Nephron (organoid): ENCODE measurements around the gene DDX3X.
A peak's percentile ranks its signal among the peaks of the same experiment; 100 is the strongest.

Experiments
- H3K27ac Mint-ChIP-seq, 3 experiments: 2 replicates each; pipeline ENCODE4 v1.8.0; 2020; ENCODE audit warnings: mixed read lengths in 3 of 3, mild to moderate bottlenecking in 2 of 3, moderate library complexity in 1 of 3
- H3K27me3 Mint-ChIP-seq: 2 replicates; pipeline ENCODE4 v1.8.0; 2021; ENCODE audit warnings: low read depth, mild to moderate bottlenecking, moderate library complexity, mixed read lengths
- H3K36me3 Mint-ChIP-seq: 2 replicates; pipeline ENCODE4 v1.8.0; 2020; ENCODE audit warnings: low read depth, mixed read lengths
- H3K4me1 Mint-ChIP-seq: 2 replicates; pipeline ENCODE4 v1.8.0; 2020; ENCODE audit warnings: mixed read lengths
- H3K4me3 Mint-ChIP-seq, 3 experiments: 2 replicates each; pipeline ENCODE4 v1.8.0; 2020; ENCODE audit warnings: mild to moderate bottlenecking in 3 of 3, mixed read lengths in 3 of 3, moderate library complexity in 2 of 3
- H3K9me3 Mint-ChIP-seq: 2 replicates; pipeline ENCODE4 v1.8.0; 2020; ENCODE audit warnings: mixed read lengths
- TF ChIP-seq, protein P1 (sequence below), 3 experiments: fragments of 200-600 bp; sonication (generic); IDR thresholded peaks; one replicate each; pipeline ENCODE4 v1.5.0; 2021; ENCODE audit warnings: antibody characterized with exemption in 3 of 3; ENCODE audit not compliant: unreplicated experiment in 3 of 3

Gene DDX3X

DNA sequence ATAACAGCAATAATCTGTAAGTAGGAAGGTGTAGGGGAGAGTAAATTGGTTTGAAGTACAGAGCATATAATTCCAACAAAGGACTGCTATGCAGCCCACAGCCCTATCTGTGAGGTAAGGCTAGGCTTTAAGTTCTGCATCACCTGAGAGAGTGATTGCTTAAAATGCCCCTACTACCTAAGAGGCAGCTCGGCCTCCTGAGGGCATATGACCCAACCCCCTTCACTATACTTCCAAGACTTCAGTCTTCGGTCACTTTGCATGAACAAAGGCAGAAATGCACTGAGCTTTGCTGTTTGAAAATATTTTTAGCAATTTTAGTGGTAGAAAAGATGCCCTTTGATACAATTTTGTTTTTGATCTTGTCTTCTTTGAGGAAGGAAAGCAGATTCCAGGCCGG lies 4.9 kb upstream of the DDX3X start:
- no peaks in the 10 kb centered on the region for H3K4me1 Mint-ChIP-seq
- H3K4me3 Mint-ChIP-seq, result no peak overlapping the region
- H3K27ac Mint-ChIP-seq, result no peak overlapping the region
- H3K9me3 Mint-ChIP-seq, result peaks cover 10% of the 10 kb centered on the region
- no peaks in the 10 kb centered on the region for H3K36me3 Mint-ChIP-seq
- TF ChIP-seq, protein P1, sequence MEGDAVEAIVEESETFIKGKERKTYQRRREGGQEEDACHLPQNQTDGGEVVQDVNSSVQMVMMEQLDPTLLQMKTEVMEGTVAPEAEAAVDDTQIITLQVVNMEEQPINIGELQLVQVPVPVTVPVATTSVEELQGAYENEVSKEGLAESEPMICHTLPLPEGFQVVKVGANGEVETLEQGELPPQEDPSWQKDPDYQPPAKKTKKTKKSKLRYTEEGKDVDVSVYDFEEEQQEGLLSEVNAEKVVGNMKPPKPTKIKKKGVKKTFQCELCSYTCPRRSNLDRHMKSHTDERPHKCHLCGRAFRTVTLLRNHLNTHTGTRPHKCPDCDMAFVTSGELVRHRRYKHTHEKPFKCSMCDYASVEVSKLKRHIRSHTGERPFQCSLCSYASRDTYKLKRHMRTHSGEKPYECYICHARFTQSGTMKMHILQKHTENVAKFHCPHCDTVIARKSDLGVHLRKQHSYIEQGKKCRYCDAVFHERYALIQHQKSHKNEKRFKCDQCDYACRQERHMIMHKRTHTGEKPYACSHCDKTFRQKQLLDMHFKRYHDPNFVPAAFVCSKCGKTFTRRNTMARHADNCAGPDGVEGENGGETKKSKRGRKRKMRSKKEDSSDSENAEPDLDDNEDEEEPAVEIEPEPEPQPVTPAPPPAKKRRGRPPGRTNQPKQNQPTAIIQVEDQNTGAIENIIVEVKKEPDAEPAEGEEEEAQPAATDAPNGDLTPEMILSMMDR (IDR thresholded peaks at IDR 0.05; ENCODE audit: unreplicated experiment in 3 of 3), result no peak
- no peaks in the 10 kb centered on the region for H3K27me3 Mint-ChIP-seq

DNA sequence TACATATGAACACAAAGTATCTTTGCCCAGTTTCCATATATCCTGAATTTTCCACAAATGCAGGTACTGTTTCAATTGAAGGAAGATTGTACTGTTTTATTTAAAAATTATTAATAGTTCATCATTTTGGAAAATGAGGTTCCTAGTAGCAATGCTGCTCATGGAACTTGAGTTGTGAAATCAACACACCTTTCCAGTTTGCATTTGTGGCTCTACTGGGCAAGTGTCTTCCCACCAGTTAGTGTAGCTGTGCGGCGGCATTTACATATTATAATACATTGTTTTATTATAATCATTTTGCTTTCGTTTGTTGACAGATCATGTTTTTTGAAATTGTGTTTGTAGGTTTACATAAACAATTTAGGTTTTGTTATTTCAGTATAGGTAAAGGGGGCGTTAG lies 2.0 kb upstream of the DDX3X start:
- Mint-ChIP-seq H3K9me3 (peaks cover 9% of the 10 kb centered on the region), H3K36me3 (no peaks in the 10 kb centered on the region), H3K27ac (peak overlapping the region; percentile 100), H3K27me3 (no peaks in the 10 kb centered on the region), H3K4me3 (peak overlapping the region; percentile 95 to 98 (median 96)), H3K4me1 (peaks cover 5% of the 10 kb centered on the region)
- TF ChIP-seq, protein P1 (IDR thresholded peaks at IDR 0.05; ENCODE audit: unreplicated experiment in 3 of 3), result no peak

DNA sequence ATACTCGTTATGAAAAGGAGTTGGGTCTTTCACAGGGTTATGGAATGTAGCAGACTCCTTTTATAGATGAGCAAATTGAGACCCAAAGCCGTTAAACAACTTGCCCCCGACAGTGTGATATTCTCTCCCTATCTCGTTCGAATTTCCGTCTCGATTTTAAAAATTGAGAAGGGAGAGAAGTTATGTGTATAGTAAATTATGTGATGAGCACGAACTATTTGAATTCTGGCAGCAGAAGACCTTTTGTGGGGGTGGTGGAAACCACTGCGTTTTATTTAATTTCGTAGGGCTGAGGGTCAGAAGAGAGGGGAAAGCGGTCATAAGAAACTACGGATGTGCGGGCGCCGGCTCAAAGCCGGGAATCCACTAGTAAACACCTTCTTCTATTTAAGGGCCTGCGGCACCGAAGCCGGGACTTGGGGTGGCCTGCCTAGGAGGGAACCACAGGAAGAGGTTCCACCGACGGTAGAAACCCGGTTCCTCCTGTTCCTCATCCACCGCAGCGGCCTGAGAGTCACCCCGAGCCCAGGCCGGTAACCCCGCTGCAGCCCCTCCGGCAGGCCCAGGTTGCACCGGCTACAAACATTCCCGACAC lies 1.5 kb upstream of the DDX3X start:
- Mint-ChIP-seq H3K9me3 (peaks cover 4% of the 10 kb centered on the region), H3K4me1 (peaks cover 10% of the 10 kb centered on the region), H3K36me3 (peaks cover 3% of the 10 kb centered on the region), H3K4me3 (peak overlapping the region; percentile 95 to 98 (median 96)), H3K27ac (peak overlapping the region; percentile 100), H3K27me3 (no peaks in the 10 kb centered on the region)
- TF ChIP-seq, protein P1 (IDR thresholded peaks at IDR 0.05; ENCODE audit: unreplicated experiment in 3 of 3), result no peak

DNA sequence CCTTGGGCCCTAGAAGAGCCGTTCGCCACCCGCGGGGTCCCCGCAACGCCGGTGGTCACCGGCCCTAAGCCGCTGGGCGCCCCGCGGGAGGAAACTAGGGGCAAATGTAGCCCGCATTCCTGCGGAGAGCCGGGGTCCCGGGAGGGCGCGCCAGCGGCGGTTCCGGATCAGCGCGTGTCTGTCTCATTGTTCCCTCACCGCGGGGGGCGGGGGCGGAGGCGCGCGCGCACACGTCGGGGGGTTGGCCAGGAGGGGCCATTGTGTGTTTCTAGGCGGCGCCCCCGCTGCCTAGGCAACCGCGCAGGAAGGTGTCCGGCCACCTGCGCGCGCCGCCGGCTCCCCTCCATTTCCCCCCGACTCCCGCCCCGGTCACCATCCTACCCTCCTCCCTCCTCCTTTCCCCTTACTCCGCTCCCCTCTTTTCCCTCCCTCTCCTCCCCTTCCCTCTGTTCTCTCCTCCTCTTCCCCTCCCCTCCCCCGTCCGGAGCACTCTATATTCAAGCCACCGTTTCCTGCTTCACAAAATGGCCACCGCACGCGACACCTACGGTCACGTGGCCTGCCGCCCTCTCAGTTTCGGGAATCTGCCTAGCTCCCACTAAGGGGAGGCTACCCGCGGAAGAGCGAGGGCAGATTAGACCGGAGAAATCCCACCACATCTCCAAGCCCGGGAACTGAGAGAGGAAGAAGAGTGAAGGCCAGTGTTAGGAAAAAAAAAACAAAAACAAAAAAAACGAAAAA lies 789 bp upstream of the DDX3X start:
- H3K36me3 Mint-ChIP-seq, result peaks cover 8% of the 10 kb centered on the region
- TF ChIP-seq, protein P1 (IDR thresholded peaks at IDR 0.05; ENCODE audit: unreplicated experiment in 3 of 3), result no peak
- peaks cover 17% of the 10 kb centered on the region for H3K4me1 Mint-ChIP-seq
- peaks cover 4% of the 10 kb centered on the region for H3K9me3 Mint-ChIP-seq
- peak overlapping the region; percentile 100 for H3K27ac Mint-ChIP-seq
- no peaks in the 10 kb centered on the region for H3K27me3 Mint-ChIP-seq
- peak overlapping the region; percentile 95 to 98 (median 96) for H3K4me3 Mint-ChIP-seq

DNA sequence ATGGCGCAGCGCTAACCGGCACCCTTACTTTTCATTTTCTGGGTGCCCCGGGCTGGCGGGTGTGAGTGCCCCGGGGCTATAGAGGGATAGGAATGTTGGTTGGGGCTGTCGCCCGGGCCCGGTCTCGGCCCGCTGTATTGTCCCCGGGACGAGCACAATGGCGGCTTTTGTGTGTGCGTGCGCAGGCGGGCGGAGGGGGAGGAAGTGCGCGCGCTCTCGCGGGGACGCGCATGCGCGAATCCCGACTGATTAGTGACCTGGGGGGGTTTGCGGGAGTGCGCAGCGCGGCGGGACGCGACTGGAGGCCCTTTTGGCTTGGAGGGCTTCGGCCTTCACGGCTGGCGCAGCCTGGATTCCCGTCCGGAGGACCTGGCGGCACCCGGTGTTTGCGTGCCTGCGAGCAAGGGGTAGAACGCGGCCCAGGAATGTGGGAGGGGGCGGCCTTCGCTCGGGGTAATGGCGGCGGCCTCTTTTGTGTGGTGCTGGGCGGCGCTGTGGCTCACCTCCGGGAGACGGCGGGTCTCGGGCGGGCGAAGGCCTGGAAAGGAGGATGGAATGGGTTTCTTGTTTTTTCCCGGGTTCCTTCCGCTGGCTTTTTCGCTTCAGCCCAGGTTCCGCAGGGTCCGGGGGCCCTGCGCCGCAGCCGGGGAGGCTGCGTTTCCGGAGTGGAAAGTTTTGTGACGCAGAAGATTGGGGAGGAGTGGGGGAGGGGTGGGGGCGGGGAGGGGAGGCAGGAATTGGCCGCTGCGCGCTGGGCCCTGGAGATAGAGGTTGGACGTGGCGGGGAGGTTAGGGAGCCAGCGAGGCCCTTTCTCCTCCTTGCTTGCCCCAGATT lies 618 bp downstream of the DDX3X start:
- H3K9me3 Mint-ChIP-seq, result peaks cover 4% of the 10 kb centered on the region
- H3K36me3 Mint-ChIP-seq, result peaks cover 21% of the 10 kb centered on the region
- H3K27me3 Mint-ChIP-seq, result no peaks in the 10 kb centered on the region
- TF ChIP-seq, protein P1 (IDR thresholded peaks at IDR 0.05; ENCODE audit: unreplicated experiment in 3 of 3), result no peak
- peak overlapping the region; percentile 100 for H3K27ac Mint-ChIP-seq
- peak overlapping the region; percentile 95 to 98 (median 96) for H3K4me3 Mint-ChIP-seq
- H3K4me1 Mint-ChIP-seq, result peaks cover 29% of the 10 kb centered on the region
